ENCODE measurements around the gene CEP85L. TPM values are rescaled to one million over a fixed set of nuclear protein-coding genes. Genes with fewer than 3 reads are reported as not detected.

CEP85L gene
- polyA plus RNA-seq, 1 of the 3 experiments (the other 2 are of a cell fraction), result 1.1 TPM

DNA sequence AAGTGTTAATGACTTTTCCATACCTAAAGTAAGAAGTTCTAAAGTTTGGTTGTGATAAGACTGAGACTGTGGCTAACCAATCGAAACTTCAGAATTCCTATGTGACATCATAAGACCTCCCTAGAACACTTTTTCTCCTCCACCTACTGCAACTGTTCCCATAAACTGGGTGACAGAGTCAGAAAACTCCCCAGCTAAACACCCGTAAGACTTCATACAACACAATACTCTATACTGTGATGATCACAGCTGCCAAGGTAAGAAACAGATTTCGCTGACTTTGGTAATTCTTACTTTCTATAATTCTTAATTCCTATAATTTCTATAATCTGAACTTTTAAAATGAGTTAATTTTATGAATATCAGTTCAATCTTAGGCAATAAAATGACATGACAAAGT lies 103.3 kb downstream of the CEP85L start, which contains the start of gene PLN:
Gene PLN, plus strand, starts transcription at position 161 of the 400 bp plus-strand sequence. CDS start 10,626 bp downstream, outside the sequence.
- peaks cover 8% of the 10 kb centered on the region; the same call in 1 of the 2 replicates for H3K79me2 ChIP-seq (ENCODE audit: insufficient read depth)
- H3K27ac ChIP-seq (ENCODE audit: low read depth in 2 of 2, low read length in 1 of 2), result no peak within 1 kb of the TSS
- no peak for DNase-seq
- no peaks in the 10 kb centered on the region; the same call in 1 of the 2 replicates for H4K20me1 ChIP-seq (ENCODE audit: insufficient read depth)
- POLR2A ChIA-PET, result no interaction called here
- no peak within 1 kb of the TSS for H3K4me2 ChIP-seq
- H3K4me3 ChIP-seq (ENCODE audit: low read depth in 2 of 2, low read length in 1 of 2), result no peak within 1 kb of the TSS
- 98% methylated on average over 3 of the region's 3 CpGs for WGBS (ENCODE audit: low lambda C conversion rate)
- CTCF ChIA-PET, result interaction anchor here (0.6 to 2.0 kb wide), 4 partner anchors 32 to 265 kb away, joined by 3 to 8 read pairs (median 4); no protein-coding TSS in a partner anchor
- no peaks in the 10 kb centered on the region for H3K36me3 ChIP-seq (replicated peaks in 1 of 2; ENCODE audit: control insufficient read depth in 1 of 2, insufficient read depth in 2 of 2, low read length in 1 of 2)
- H3K9ac ChIP-seq, result no peak within 1 kb of the TSS
- peaks cover 0 to 8% of the 10 kb centered on the region in 2 experiments; a peak in 2 of 4 replicates for H3K4me1 ChIP-seq (ENCODE audit: control insufficient read depth in 1 of 2, insufficient read depth in 2 of 2, low read depth in 1 of 2, low read length in 1 of 2)
- no peak within 1 kb of the TSS for H2AFZ ChIP-seq (ENCODE audit: low read depth)
- TF ChIP-seq, protein P1, sequence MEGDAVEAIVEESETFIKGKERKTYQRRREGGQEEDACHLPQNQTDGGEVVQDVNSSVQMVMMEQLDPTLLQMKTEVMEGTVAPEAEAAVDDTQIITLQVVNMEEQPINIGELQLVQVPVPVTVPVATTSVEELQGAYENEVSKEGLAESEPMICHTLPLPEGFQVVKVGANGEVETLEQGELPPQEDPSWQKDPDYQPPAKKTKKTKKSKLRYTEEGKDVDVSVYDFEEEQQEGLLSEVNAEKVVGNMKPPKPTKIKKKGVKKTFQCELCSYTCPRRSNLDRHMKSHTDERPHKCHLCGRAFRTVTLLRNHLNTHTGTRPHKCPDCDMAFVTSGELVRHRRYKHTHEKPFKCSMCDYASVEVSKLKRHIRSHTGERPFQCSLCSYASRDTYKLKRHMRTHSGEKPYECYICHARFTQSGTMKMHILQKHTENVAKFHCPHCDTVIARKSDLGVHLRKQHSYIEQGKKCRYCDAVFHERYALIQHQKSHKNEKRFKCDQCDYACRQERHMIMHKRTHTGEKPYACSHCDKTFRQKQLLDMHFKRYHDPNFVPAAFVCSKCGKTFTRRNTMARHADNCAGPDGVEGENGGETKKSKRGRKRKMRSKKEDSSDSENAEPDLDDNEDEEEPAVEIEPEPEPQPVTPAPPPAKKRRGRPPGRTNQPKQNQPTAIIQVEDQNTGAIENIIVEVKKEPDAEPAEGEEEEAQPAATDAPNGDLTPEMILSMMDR (IDR thresholded peaks at IDR 0.05), result no peak
- TF ChIP-seq FOXJ3 (CRISPR knock-in tag; IDR thresholded peaks at IDR 0.05), result no peak
- TF ChIP-seq FOSL2 (IDR thresholded peaks at IDR 0.05; ENCODE audit: borderline replicate concordance, low read depth), result no peak
- no peak for TF ChIP-seq TEAD4 (IDR thresholded peaks at IDR 0.05; ENCODE audit: borderline replicate concordance, insufficient read depth)
- no peak for TF ChIP-seq TAF1 (IDR thresholded peaks at IDR 0.05; ENCODE audit: borderline replicate concordance, low read depth, low read length)
- TF ChIP-seq YY1 (IDR thresholded peaks at IDR 0.05; ENCODE audit: low read depth), result no peak
- no peak for TF ChIP-seq FOXM1 (IDR thresholded peaks at IDR 0.05; ENCODE audit: low read depth)
- no peak for TF ChIP-seq GABPA (IDR thresholded peaks at IDR 0.05; ENCODE audit: low read depth)
- TF ChIP-seq, protein P2, sequence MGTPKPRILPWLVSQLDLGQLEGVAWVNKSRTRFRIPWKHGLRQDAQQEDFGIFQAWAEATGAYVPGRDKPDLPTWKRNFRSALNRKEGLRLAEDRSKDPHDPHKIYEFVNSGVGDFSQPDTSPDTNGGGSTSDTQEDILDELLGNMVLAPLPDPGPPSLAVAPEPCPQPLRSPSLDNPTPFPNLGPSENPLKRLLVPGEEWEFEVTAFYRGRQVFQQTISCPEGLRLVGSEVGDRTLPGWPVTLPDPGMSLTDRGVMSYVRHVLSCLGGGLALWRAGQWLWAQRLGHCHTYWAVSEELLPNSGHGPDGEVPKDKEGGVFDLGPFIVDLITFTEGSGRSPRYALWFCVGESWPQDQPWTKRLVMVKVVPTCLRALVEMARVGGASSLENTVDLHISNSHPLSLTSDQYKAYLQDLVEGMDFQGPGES (IDR thresholded peaks at IDR 0.05; ENCODE audit: low read depth, low read length), result no peak
- TF ChIP-seq MEF2A (IDR thresholded peaks at IDR 0.05; ENCODE audit: borderline replicate concordance, low read depth), result no peak
- TF ChIP-seq, protein P3, sequence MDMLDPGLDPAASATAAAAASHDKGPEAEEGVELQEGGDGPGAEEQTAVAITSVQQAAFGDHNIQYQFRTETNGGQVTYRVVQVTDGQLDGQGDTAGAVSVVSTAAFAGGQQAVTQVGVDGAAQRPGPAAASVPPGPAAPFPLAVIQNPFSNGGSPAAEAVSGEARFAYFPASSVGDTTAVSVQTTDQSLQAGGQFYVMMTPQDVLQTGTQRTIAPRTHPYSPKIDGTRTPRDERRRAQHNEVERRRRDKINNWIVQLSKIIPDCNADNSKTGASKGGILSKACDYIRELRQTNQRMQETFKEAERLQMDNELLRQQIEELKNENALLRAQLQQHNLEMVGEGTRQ (IDR thresholded peaks at IDR 0.05; ENCODE audit: borderline replicate concordance, low read depth, low read length), result no peak
- TF ChIP-seq RCOR1 (IDR thresholded peaks at IDR 0.05; ENCODE audit: low read length), result no peak
- TF ChIP-seq, protein P4, sequence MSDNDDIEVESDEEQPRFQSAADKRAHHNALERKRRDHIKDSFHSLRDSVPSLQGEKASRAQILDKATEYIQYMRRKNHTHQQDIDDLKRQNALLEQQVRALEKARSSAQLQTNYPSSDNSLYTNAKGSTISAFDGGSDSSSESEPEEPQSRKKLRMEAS (IDR thresholded peaks at IDR 0.05; ENCODE audit: low read depth), result no peak
- TF ChIP-seq TCF12 (IDR thresholded peaks at IDR 0.05), result no peak
- TF ChIP-seq POLR2AphosphoS5 (IDR thresholded peaks at IDR 0.05; ENCODE audit: low read depth, low read length), result no peak
- TF ChIP-seq RFX5 (IDR thresholded peaks at IDR 0.05; ENCODE audit: low read length), result no peak
- no peaks in the 10 kb centered on the region for H3K9me3 ChIP-seq
- H3K27me3 ChIP-seq (ENCODE audit: insufficient read depth), result no peaks in the 10 kb centered on the region
- no peaks in the 10 kb centered on the region for H3K9me2 ChIP-seq
- no peaks in the 10 kb centered on the region for H3F3A ChIP-seq (replicated peaks; ENCODE audit: insufficient read depth)

All from SK-N-SH (cell line).